A549 (cell line): ENCODE results near the gene ARHGAP9. TPM values are rescaled to one million over a fixed set of nuclear protein-coding genes. Genes with fewer than 3 reads are reported as not detected.

Experiments used
- ATAC-seq, 2 experiments: fragments of 200-7000 bp in 1 of 2; fragments of >200 bp in 1 of 2; cut with Nextera tagmentation in 1 of 2; cut with Tn5 transposase in 1 of 2; 3 replicates each; pipeline versions ENCODE4 v1.8.0 to v1.9.1; 2018 to 2020; ENCODE audit warnings: mild to moderate bottlenecking in 1 of 2, moderate library complexity in 1 of 2
- CTCF ChIA-PET: fragments of 300-600 bp; sonication (Branson Sonifier 250); formaldehyde crosslinking; extraction: SDS; loops from one replicate; lab custom pipeline; 2021; ENCODE audit warnings: antibody characterized with exemption, inconsistent platforms; lab: Yijun Ruan, JAX
- POLR2A ChIA-PET: fragments of 350-600 bp; formaldehyde crosslinking; extraction: SDS; loops from one replicate; lab custom pipeline; 2021; ENCODE audit warnings: antibody characterized with exemption, inconsistent platforms; lab: Yijun Ruan, JAX
- DNase-seq, 2 experiments: peaks; one replicate each; pipeline versions ENCODE4 v3.0.0 to v3.0.0-alpha.2; 2011 to 2016; ENCODE audit warnings: low read depth in 1 of 2, low spot score in 1 of 2
- FAIRE-seq: peaks from 2 replicates; lab custom pipeline; 2011; peaks lifted over from hg19 to GRCh38; lab: Jason Lieb, UNC
- H3K27ac ChIP-seq, 2 experiments: fragments of >200 bp; sonication (Bioruptor Twin); formaldehyde crosslinking; 3 replicates each; pipeline ENCODE4 v1.5.1; 2016 to 2017
- H3K4me1 ChIP-seq: fragments of >200 bp; sonication (Bioruptor Twin); formaldehyde crosslinking; 3 replicates; pipeline ENCODE4 v1.6.1; 2016
- H3K4me2 ChIP-seq: fragments of >200 bp; sonication (Bioruptor Twin); formaldehyde crosslinking; 3 replicates; pipeline ENCODE4 v1.6.1; 2016
- H3K4me3 ChIP-seq: fragments of >200 bp; sonication (Bioruptor Twin); formaldehyde crosslinking; 3 replicates; pipeline ENCODE4 v1.5.1; 2016
- H3K9me3 ChIP-seq: fragments of >200 bp; sonication (Bioruptor Twin); formaldehyde crosslinking; 3 replicates; pipeline ENCODE4 v1.6.1; 2016
- BHLHE40 ChIP-seq: IDR thresholded peaks from 2 replicates; pipeline ENCODE4 v1.6.1; 2012; ENCODE audit warnings: low read depth, low read length, inconsistent platforms
- CHD2 ChIP-seq: fragments of 150-350 bp; IDR thresholded peaks from 2 replicates; pipeline ENCODE4 v1.6.1; 2014; ENCODE audit warnings: low read length; ENCODE audit not compliant: partially characterized antibody
- E2F6 ChIP-seq: IDR thresholded peaks from 2 replicates; pipeline ENCODE4 v1.6.1; 2012; ENCODE audit warnings: low read depth, borderline replicate concordance
- EHF ChIP-seq: fragments of 250-450 bp; sonication (Bioruptor Pico); IDR thresholded peaks from 2 replicates; pipeline ENCODE4 v1.5.0; 2020; ENCODE audit warnings: mild to moderate bottlenecking
- ESRRA ChIP-seq: fragments of 150-350 bp; IDR thresholded peaks from 2 replicates; pipeline ENCODE4 v1.6.1; 2014; ENCODE audit warnings: mild to moderate bottlenecking, low read length, borderline replicate concordance
- FOSL2 ChIP-seq, 2 experiments: fragments of 450-650 bp in 1 of 2; fragments of >200 bp in 1 of 2; sonication (Bioruptor Twin) in 1 of 2; formaldehyde crosslinking; IDR thresholded peaks; 2 replicates each; pipeline versions ENCODE4 v1.5.0 to v1.6.1; 2016 to 2020; ENCODE audit warnings: mild to moderate bottlenecking in 1 of 2, moderate library complexity in 1 of 2
- FOXS1 ChIP-seq: fragments of 250-450 bp; sonication (Bioruptor Pico); IDR thresholded peaks from 2 replicates; pipeline ENCODE4 v1.5.0; 2020; ENCODE audit warnings: mild to moderate bottlenecking, moderate library complexity
- JUNB ChIP-seq: fragments of >200 bp; sonication (Bioruptor Twin); formaldehyde crosslinking; IDR thresholded peaks from 2 replicates; pipeline ENCODE4 v1.6.1; 2016
- KDM1A ChIP-seq: fragments of 200-600 bp; sonication (generic); IDR thresholded peaks from 2 replicates; pipeline ENCODE4 v1.6.1; 2016; ENCODE audit warnings: low read depth, mild to moderate bottlenecking
- MAX ChIP-seq: IDR thresholded peaks from 2 replicates; pipeline ENCODE4 v1.6.1; 2012
- POLR2AphosphoS2 ChIP-seq: conservative IDR thresholded peaks from 2 replicates; pipeline ENCODE4 v1.6.1; 2012; ENCODE audit warnings: low read length, improper control_type of control experiment, inconsistent platforms
- RAD21 ChIP-seq, 2 experiments: fragments of >200 bp in 1 of 2; sonication (Bioruptor Twin) in 1 of 2; formaldehyde crosslinking in 1 of 2; IDR thresholded peaks in 1 of 2; conservative IDR thresholded peaks in 1 of 2; 2 replicates in 1 of 2; 3 replicates in 1 of 2; pipeline ENCODE4 v1.6.1; 2012 to 2018; ENCODE audit warnings: inconsistent platforms in 1 of 2
- RFX5 ChIP-seq: fragments of 450-650 bp; IDR thresholded peaks from 2 replicates; pipeline ENCODE4 v1.7.1; 2014; ENCODE audit warnings: antibody characterized with exemption, mild to moderate bottlenecking, moderate library complexity
- SREBF2 ChIP-seq: fragments of 450-650 bp; IDR thresholded peaks from 2 replicates; pipeline ENCODE4 v1.6.1; 2014; ENCODE audit warnings: mild to moderate bottlenecking, moderate library complexity
- TFCP2L1 ChIP-seq: fragments of 250-450 bp; sonication (Bioruptor Pico); IDR thresholded peaks from 2 replicates; pipeline ENCODE4 v1.5.0; 2021; ENCODE audit warnings: mild to moderate bottlenecking
- TP53 ChIP-seq: fragments of 250-450 bp; sonication (Bioruptor Pico); IDR thresholded peaks from 2 replicates; pipeline ENCODE4 v1.5.0; 2021; ENCODE audit warnings: mild to moderate bottlenecking, moderate library complexity
- ZSCAN20 ChIP-seq: fragments of 250-450 bp; sonication (Bioruptor Pico); IDR thresholded peaks from 2 replicates; pipeline ENCODE4 v1.8.0; 2022; ENCODE audit warnings: mild to moderate bottlenecking, moderate library complexity
- WGBS: methylation state at CpG from one replicate; pipeline ENCODE4 v1.1.6; 2017; ENCODE audit errors: missing lambda C conversion rate; 5-methylcytosine and 5-hydroxymethylcytosine counted together
- polyA plus RNA-seq, 4 experiments: library from polyadenylated mRNA; depleted of rRNA in 3 of 4; stranded (reverse); fragments of >200 nt; fragmentation: RNase III in 1 of 4; extraction: RNeasy Plus Mini Kit Qiagen cat#74134 plus additional on column Dnase treatment in 1 of 4; gene quantifications; 2 replicates in 3 of 4; 3 replicates in 1 of 4; pipeline ENCODE4 v1.2.3, GENCODE V29; 2011 to 2017
- TF ChIP-seq, protein P1 (sequence below): fragments of 150-350 bp; IDR thresholded peaks from 2 replicates; pipeline ENCODE4 v1.6.1; 2014; ENCODE audit warnings: low read depth, mild to moderate bottlenecking, low read length
- TF ChIP-seq, protein P2 (sequence below): fragments of >200 bp; sonication (Bioruptor Twin); formaldehyde crosslinking; IDR thresholded peaks from 3 replicates; pipeline ENCODE4 v1.5.1; 2016

ARHGAP9 gene
- polyA plus RNA-seq, 2 of the 4 experiments (the other 2 are of a cell fraction) = 0.25 TPM; not detected in 1

DNA sequence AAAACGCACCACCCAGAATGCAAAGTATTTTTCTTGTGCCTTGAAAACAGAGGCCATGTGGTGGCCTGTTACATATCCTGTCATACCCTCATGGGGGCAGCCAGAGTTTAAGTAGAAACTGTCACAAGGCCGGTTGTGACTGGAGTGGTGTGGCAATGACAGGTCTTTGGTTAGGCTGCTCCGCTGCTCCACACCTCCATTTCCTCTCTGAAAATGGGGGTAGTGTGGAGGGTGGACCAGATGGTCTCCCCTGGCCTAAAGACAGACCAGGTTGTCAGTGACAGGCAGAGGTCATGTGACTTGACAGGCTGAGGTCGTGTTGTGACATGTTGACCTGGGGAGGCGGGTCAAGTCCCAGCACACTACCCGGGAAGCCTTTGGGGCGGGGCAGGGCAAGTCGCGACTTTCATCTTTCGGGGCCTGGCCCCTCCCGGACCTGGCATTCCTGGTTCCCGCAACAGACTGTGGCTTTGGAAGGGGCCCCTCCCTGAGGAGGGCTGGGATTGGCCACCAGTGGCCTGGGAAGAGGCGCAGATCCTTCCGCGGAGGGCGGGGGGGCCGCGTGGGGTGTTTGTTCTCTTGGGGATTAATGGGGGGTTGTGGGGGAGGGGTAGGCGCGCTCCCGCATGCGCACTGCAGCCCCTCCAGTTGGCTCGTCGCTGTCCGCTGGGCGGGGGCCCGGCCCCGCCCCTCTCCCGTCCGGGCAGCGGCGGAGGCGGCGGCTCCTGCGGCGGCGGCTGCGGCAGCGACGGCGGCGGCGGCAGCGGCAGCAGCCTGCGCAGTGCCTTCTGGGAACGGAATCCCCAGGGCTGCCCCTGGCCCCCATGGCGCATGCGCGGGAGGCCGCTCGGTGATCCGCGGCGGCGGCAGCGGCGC lies 42.6 kb upstream of the ARHGAP9 start, which contains the start of gene MBD6 (continued):
- TF ChIP-seq BHLHE40 (peak; percentile 60; the same call in 1 of the 2 replicates), EHF (CRISPR knock-in tag) (0 out of 2 replicates have a peak, but pooled peaks have one; percentile 35), KDM1A (no peak), FOSL2 (IDR thresholded peaks at IDR 0.05) (no peak), FOSL2 (CRISPR knock-in tag; IDR thresholded peaks at IDR 0.05) (no peak), MAX (peak; percentile 73), CHD2 (peak; percentile 51), POLR2AphosphoS2 (0 out of 2 replicates have a peak, but pooled peaks have one; percentile 41), TP53 (0 out of 2 replicates have a peak, but pooled peaks have one; percentile 49), FOXS1 (CRISPR knock-in tag) (no peak), SREBF2 (no peak)
- TF ChIP-seq, protein P1, sequence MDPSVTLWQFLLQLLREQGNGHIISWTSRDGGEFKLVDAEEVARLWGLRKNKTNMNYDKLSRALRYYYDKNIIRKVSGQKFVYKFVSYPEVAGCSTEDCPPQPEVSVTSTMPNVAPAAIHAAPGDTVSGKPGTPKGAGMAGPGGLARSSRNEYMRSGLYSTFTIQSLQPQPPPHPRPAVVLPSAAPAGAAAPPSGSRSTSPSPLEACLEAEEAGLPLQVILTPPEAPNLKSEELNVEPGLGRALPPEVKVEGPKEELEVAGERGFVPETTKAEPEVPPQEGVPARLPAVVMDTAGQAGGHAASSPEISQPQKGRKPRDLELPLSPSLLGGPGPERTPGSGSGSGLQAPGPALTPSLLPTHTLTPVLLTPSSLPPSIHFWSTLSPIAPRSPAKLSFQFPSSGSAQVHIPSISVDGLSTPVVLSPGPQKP = no peak
- TF ChIP-seq, protein P2, sequence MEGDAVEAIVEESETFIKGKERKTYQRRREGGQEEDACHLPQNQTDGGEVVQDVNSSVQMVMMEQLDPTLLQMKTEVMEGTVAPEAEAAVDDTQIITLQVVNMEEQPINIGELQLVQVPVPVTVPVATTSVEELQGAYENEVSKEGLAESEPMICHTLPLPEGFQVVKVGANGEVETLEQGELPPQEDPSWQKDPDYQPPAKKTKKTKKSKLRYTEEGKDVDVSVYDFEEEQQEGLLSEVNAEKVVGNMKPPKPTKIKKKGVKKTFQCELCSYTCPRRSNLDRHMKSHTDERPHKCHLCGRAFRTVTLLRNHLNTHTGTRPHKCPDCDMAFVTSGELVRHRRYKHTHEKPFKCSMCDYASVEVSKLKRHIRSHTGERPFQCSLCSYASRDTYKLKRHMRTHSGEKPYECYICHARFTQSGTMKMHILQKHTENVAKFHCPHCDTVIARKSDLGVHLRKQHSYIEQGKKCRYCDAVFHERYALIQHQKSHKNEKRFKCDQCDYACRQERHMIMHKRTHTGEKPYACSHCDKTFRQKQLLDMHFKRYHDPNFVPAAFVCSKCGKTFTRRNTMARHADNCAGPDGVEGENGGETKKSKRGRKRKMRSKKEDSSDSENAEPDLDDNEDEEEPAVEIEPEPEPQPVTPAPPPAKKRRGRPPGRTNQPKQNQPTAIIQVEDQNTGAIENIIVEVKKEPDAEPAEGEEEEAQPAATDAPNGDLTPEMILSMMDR = 0 out of 3 replicates have a peak, but pooled peaks have one; percentile 6

- POLR2A ChIA-PET = no interaction called here
- Histone ChIP-seq H3K9me3 (no peaks in the 10 kb centered on the region), H3K4me3 (peak overlapping the region; percentile 70), H3K4me1 (peaks cover 61% of the 10 kb centered on the region), H3K27ac (peak overlapping the region; percentile 95 to 98), H3K4me2 (peak overlapping the region; percentile 85)
- ATAC-seq (no peak), FAIRE-seq (no peak), DNase-seq (peak in 1 of 2 experiments; percentile 70)
- TF ChIP-seq E2F6 (no peak), ZSCAN20 (CRISPR knock-in tag) (no peak), RFX5 (no peak), JUNB (no peak), RAD21 (conservative IDR thresholded peaks at IDR 0.05 in 1 of 2, IDR thresholded peaks at IDR 0.05 in 1 of 2) (no peak), TFCP2L1 (CRISPR knock-in tag) (no peak), ESRRA (no peak)
- TF ChIP-seq, protein P2 = no peak
- WGBS = 68% methylated on average over 17 of the region's 17 CpGs
- CTCF ChIA-PET = interaction anchor here (2.1 kb wide), 1 partner anchor 25 kb away, joined by 5 read pairs; the partner anchor contains the start of gene DCTN2
Observed at GRCh38 chr12:57521525-57522010, 41.9 kb upstream of the ARHGAP9 start.
